ENCODE data around the gene NXPH4. TPM values are rescaled to one million over a fixed set of nuclear protein-coding genes. Genes with fewer than 3 reads are reported as not detected.

Gene NXPH4
- total RNA-seq, 1 donor from 2014 or later, result 15.1 TPM

DNA sequence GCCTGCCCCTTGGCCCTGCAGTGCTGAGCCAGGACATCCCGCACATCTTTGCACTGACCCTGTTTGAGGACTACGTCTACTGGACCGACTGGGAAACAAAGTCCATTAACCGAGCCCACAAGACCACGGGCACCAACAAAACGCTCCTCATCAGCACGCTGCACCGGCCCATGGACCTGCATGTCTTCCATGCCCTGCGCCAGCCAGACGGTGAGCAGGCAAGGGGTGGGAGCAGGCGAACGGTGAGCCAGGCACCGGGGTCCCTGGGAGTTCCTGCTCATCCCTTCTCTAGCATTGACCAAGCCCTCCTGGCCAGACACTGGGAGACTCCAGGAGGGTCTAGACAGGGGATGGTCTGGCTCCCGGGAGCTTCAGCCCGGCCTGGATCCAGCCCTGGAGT is 17.4 kb upstream of the NXPH4 start:
- no peak for DNase-seq (ENCODE audit: extremely low spot score, unreplicated experiment)
- Mint-ChIP-seq H3K4me3 (no peak overlapping the region), H3K36me3 (peaks cover 15% of the 10 kb centered on the region), H3K4me1 (ENCODE audit: unreplicated experiment) (no peaks in the 10 kb centered on the region), H3K9me3 (no peaks in the 10 kb centered on the region), H3K27me3 (no peaks in the 10 kb centered on the region), H3K27ac (no peak overlapping the region)
- TF ChIP-seq CTCF (conservative IDR thresholded peaks at IDR 0.05), result no peak

GRCh38 chr12:57200497-57200896 is 16.1 kb upstream of the NXPH4 start:
- Mint-ChIP-seq H3K9me3 (no peaks in the 10 kb centered on the region), H3K4me1 (ENCODE audit: unreplicated experiment) (no peaks in the 10 kb centered on the region), H3K27me3 (no peaks in the 10 kb centered on the region), H3K4me3 (no peak overlapping the region), H3K27ac (no peak overlapping the region), H3K36me3 (peaks cover 15% of the 10 kb centered on the region)
- no peak for DNase-seq (ENCODE audit: extremely low spot score, unreplicated experiment)
- TF ChIP-seq CTCF (conservative IDR thresholded peaks at IDR 0.05), result no peak

GRCh38 chr12:57201219-57201618 is 15.4 kb upstream of the NXPH4 start:
- no peak for TF ChIP-seq CTCF (conservative IDR thresholded peaks at IDR 0.05)
- H3K4me3 Mint-ChIP-seq, result no peak overlapping the region
- H3K36me3 Mint-ChIP-seq, result peaks cover 13% of the 10 kb centered on the region

GRCh38 chr12:57201631-57202030 is 15.0 kb upstream of the NXPH4 start:
- no peaks in the 10 kb centered on the region for H3K4me1 Mint-ChIP-seq (ENCODE audit: unreplicated experiment)
- H3K27ac Mint-ChIP-seq, result no peak overlapping the region
- H3K27me3 Mint-ChIP-seq, result no peaks in the 10 kb centered on the region
- no peaks in the 10 kb centered on the region for H3K9me3 Mint-ChIP-seq
- DNase-seq (ENCODE audit: extremely low spot score, unreplicated experiment), result no peak
- H3K36me3 Mint-ChIP-seq, result peaks cover 9% of the 10 kb centered on the region
- no peak overlapping the region for H3K4me3 Mint-ChIP-seq
- no peak for TF ChIP-seq CTCF (conservative IDR thresholded peaks at IDR 0.05)

More at GRCh38 chr12:57201219-57201618, 15.4 kb upstream of the NXPH4 start:
- Mint-ChIP-seq H3K4me1 (ENCODE audit: unreplicated experiment) (no peaks in the 10 kb centered on the region), H3K27me3 (no peaks in the 10 kb centered on the region), H3K9me3 (no peaks in the 10 kb centered on the region), H3K27ac (no peak overlapping the region)
- no peak for DNase-seq (ENCODE audit: extremely low spot score, unreplicated experiment)

- no peak overlapping the region for H3K27ac Mint-ChIP-seq
- H3K4me1 Mint-ChIP-seq (ENCODE audit: unreplicated experiment), result no peaks in the 10 kb centered on the region
- no peaks in the 10 kb centered on the region for H3K9me3 Mint-ChIP-seq
- no peak for DNase-seq (ENCODE audit: extremely low spot score, unreplicated experiment)
- H3K36me3 Mint-ChIP-seq, result peaks cover 9% of the 10 kb centered on the region
- no peak for TF ChIP-seq CTCF (conservative IDR thresholded peaks at IDR 0.05)
- no peaks in the 10 kb centered on the region for H3K27me3 Mint-ChIP-seq
- H3K4me3 Mint-ChIP-seq, result no peak overlapping the region
Measured at GRCh38 chr12:57202321-57202720, 14.3 kb upstream of the NXPH4 start.

GRCh38 chr12:57203201-57203600 is 13.4 kb upstream of the NXPH4 start:
- TF ChIP-seq CTCF (conservative IDR thresholded peaks at IDR 0.05), result no peak
- no peak overlapping the region for H3K4me3 Mint-ChIP-seq

More at GRCh38 chr12:57203201-57203600, 13.4 kb upstream of the NXPH4 start:
- Mint-ChIP-seq H3K9me3 (no peaks in the 10 kb centered on the region), H3K27ac (no peak overlapping the region), H3K27me3 (no peaks in the 10 kb centered on the region), H3K4me1 (ENCODE audit: unreplicated experiment) (no peaks in the 10 kb centered on the region), H3K36me3 (peaks cover 3% of the 10 kb centered on the region)
- no peak for DNase-seq (ENCODE audit: extremely low spot score, unreplicated experiment)

All from type B pancreatic cell (in vitro differentiated cells).